GM19193 (cell line): ENCODE data around the gene NTN3.

Experiments used
- POLR2A ChIP-seq: IDR thresholded peaks from 4 replicates; pipeline ENCODE4 v1.6.1; 2011; ENCODE audit not compliant: insufficient read depth, insufficient read length; ENCODE audit errors: extremely low read depth

Gene NTN3

GRCh38 chr16:2458887-2459646 is 12.0 kb upstream of the NTN3 start:
- TF ChIP-seq POLR2A = no peak

DNA sequence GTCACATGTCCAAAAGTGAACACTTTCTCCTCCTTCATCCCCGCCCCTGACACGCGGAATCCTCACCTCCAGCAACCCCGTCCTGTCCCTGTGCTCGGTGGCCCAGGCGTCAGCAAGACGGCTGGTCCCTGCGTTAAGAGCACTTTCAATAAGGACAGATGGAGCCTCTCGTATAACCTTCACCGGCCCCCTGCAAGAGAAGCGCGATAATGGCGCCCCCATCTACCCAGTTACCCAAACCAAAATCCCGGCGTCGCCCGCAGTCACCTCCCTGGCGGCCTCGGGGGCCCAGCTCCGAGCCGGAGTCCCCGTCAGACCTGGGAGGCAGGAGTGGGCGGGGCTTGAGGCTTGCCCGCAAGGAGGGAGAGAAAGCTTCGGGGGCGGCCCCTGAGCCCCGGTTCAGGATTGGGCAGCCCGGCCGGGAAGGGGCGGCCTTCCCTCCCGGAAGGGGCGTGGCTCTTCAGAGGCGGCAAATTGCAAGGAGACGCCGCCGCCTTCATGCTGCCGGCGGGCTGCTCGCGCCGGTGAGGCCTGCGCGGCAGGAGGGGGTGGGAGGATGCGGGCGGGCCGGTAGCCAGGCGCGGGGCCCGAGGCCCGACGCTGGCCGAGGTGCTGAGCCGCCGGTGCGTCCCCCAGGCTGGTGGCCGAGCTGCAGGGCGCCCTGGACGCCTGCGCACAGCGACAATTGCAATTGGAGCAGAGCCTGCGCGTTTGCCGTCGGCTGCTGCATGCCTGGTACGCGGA is 11.3 kb upstream of the NTN3 start, which contains the start of gene TEDC2:
Gene TEDC2, plus strand, starts transcription at position 463 of the 744 bp plus-strand sequence. Its CDS starts 36 bp downstream, at position 499.
- TF ChIP-seq POLR2A = peak; percentile 52

GRCh38 chr16:2460391-2460713 is 10.7 kb upstream of the NTN3 start:
- no peak for TF ChIP-seq POLR2A

GRCh38 chr16:2460916-2461315 is 10.2 kb upstream of the NTN3 start:
- no peak for TF ChIP-seq POLR2A

- no peak for TF ChIP-seq POLR2A
Measured at GRCh38 chr16:2462031-2462866, 8.8 kb upstream of the NTN3 start.

- no peak for TF ChIP-seq POLR2A
Measured at GRCh38 chr16:2464333-2464732, 6.8 kb upstream of the NTN3 start.

GRCh38 chr16:2465653-2466415 is 5.3 kb upstream of the NTN3 start:
- no peak for TF ChIP-seq POLR2A

DNA sequence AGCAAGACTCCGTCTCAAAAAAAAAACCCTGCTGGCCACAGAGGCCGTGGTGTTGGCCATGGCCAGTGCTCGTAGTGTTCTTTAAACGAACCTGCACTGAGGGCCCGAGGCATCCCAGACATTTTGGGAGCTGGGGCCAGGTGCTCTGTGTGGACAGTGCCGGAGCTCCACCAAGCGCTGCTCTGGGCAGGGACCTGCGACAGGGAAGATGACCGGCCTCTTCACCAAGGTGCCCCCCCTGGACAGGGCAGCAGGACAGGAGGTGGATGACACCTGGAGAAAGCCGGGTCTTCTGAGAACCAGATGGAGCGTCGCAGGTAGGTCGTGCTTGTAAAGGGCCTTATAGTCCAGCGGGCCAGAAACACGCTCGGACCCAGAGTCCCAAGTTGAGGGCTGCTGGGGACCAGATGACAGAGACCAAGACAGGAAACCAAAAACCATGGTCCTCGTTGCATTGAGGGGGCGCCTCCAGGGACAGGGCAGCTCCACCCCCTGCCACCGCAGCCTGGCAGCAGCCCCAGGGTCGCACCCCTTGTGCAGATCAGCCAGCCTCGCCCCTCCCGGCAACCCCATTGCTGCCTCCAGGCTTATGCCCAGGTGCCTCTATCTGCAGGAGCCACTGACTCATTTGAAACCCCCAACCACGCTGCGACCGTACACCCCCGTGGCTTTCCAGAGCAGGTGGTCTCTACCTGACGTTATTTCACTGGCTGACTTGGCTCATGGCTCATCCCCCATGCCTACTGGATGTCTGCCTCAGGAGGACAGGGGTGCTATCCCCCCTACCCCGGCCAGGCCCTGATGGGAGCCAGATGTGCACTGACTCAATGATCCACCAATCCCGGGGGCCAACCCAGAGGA is 4.2 kb upstream of the NTN3 start:
- TF ChIP-seq POLR2A = no peak

DNA sequence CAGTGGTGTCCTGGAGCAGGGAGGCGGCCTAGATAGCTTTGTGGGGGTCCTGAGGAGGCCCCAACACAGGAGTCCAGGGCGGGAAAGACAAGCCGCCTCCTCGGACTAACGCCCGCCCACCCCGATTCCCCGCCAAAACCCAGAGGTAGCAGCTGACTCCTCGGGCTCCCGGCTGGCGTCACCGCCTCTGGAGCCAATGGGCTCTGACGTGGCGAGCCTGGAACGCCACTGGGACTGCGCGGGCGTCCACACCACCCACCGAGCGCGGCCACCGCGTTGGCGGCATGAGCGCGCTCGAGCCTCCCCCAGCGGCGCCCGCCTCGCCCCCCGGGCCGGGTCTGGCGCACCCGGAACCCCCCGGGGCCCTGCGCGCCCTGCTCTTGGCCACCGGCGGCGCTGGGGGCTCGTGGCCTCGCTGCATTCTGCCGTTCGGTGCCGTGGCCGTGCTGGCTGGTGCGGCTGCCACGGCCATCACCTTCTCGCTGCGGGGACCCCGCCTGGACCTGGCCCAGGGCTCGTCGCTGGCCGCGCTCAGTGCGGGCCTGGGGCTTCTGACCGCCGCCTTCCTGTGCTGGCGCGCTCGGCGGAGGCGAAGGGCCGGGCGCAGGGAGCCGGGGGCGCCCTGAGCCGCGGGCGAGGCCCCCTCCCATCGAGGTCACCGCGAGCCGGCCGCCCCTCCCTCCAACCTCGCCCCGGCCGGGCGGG is 3.4 kb upstream of the NTN3 start:
- peak; percentile 32 for TF ChIP-seq POLR2A

- TF ChIP-seq POLR2A = peak; percentile 39
Measured at GRCh38 chr16:2468233-2468724, 2.8 kb upstream of the NTN3 start.

DNA sequence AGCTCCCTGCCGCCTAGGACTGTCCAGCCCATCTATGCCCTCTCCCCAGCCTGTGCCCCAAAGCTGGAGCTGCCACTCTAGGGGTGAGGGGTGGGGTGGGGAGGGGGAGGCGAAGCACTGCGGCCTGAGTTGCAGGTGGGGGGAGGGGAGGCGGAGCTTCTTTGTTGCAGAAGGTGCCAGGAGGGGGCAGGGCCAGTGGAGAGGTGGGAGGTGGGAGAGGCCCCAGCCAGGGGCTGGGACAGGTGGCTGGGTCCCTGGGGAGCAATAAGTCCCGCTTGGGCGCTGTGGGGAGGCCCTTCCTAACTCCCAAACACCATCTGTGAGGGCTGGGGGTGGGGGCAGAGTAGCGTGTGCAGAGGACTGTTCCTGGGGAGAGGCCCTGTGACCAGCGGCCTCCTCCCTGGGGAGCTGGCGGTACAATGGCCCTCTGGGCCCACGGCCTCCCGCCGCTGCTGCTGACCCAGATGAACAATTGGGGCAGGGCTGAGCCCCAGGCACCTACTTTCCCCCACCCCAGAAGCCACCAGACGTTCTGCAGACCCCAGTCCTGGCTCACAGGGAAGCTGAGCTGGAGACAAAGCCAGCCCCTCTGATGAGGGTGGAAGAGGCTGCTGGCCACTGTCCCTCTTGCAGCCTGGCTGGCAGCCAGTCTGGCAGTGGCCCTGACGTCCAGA is 2.2 kb upstream of the NTN3 start:
- TF ChIP-seq POLR2A = no peak
